GM21825 (cell line): ENCODE results near the gene MTPN.

Source experiments
- ATAC-seq: cut with Tn5 transposase; IDR thresholded peaks from one replicate; pipeline ENCODE4 v1.9.1; 2021; ENCODE audit warnings: mild to moderate bottlenecking, moderate library complexity; ENCODE audit not compliant: unreplicated experiment

Gene MTPN

GRCh38 chr7:135977007-135977741, at the start of gene MTPN:
MTPN (minus strand) TSS chr7:135977359; CDS start chr7:135977100, 259 bp downstream.
- ATAC-seq: peak; percentile 64

GRCh38 chr7:136026209-136026608, 49.0 kb upstream of the MTPN start:
- no peak for ATAC-seq

- no peak for ATAC-seq
These were observed 46.1 kb upstream of the MTPN start for GRCh38 chr7:136023134-136023869.

GRCh38 chr7:136020556-136020955, 43.4 kb upstream of the MTPN start:
- no peak for ATAC-seq

GRCh38 chr7:136018104-136018503, 40.9 kb upstream of the MTPN start:
- ATAC-seq: no peak

- peak; percentile 69 for ATAC-seq
These were observed 39.7 kb upstream of the MTPN start for GRCh38 chr7:136016649-136017395.

- ATAC-seq: no peak
These were observed 38.5 kb upstream of the MTPN start for GRCh38 chr7:136015638-136016037.

GRCh38 chr7:136014659-136015058, 37.5 kb upstream of the MTPN start:
- ATAC-seq: no peak

GRCh38 chr7:136012238-136012637, 35.1 kb upstream of the MTPN start:
- no peak for ATAC-seq

GRCh38 chr7:136009488-136010079, 32.4 kb upstream of the MTPN start:
- no peak for ATAC-seq

GRCh38 chr7:136006208-136006607, 29.0 kb upstream of the MTPN start:
- no peak for ATAC-seq

GRCh38 chr7:136004083-136004482, 26.9 kb upstream of the MTPN start:
- no peak for ATAC-seq

GRCh38 chr7:136002802-136003201, 25.6 kb upstream of the MTPN start:
- no peak for ATAC-seq

- ATAC-seq: no peak
These were observed 23.2 kb upstream of the MTPN start for GRCh38 chr7:136000288-136000913.

GRCh38 chr7:135998081-135998480, 20.9 kb upstream of the MTPN start:
- ATAC-seq: no peak

GRCh38 chr7:135995748-135996147, 18.6 kb upstream of the MTPN start:
- ATAC-seq: no peak

GRCh38 chr7:135994466-135995205, 17.5 kb upstream of the MTPN start:
- ATAC-seq: no peak

GRCh38 chr7:135993950-135994349, 16.8 kb upstream of the MTPN start:
- ATAC-seq: no peak

GRCh38 chr7:135991906-135992305, 14.7 kb upstream of the MTPN start:
- no peak for ATAC-seq

GRCh38 chr7:135991322-135991721, 14.2 kb upstream of the MTPN start:
- no peak for ATAC-seq
